HG02759 (cell line): ENCODE results near the gene STRAP.
"Not testable (repeated sequence)": the region's sequence is repeated elsewhere in the genome, so short reads cannot be mapped to it uniquely, and the experiment has no call there.

Experiments used
- ATAC-seq: cut with Tn5 transposase; IDR thresholded peaks from one replicate; pipeline ENCODE4 v1.9.1; 2021; ENCODE audit warnings: mild to moderate bottlenecking, moderate library complexity; ENCODE audit not compliant: unreplicated experiment

Gene STRAP

GRCh38 chr12:15919418-15919817 lies 37.2 kb downstream of the STRAP start:
- ATAC-seq = no peak

GRCh38 chr12:15924956-15925355 lies 42.8 kb downstream of the STRAP start:
- ATAC-seq = no peak

GRCh38 chr12:15928346-15928745 lies 46.2 kb downstream of the STRAP start:
- ATAC-seq = no peak

- peak; percentile 44 for ATAC-seq
Measured at GRCh38 chr12:15928870-15929571, 46.8 kb downstream of the STRAP start.

GRCh38 chr12:15931590-15932053 lies 49.4 kb downstream of the STRAP start:
- ATAC-seq = peak; percentile 79

- no peak for ATAC-seq
Measured at GRCh38 chr12:15932327-15932726, 50.1 kb downstream of the STRAP start.

GRCh38 chr12:15932971-15933370 lies 50.8 kb downstream of the STRAP start:
- no peak for ATAC-seq

- ATAC-seq = no peak
Measured at GRCh38 chr12:15933751-15934150, 51.6 kb downstream of the STRAP start.

GRCh38 chr12:15936751-15937150 lies 54.6 kb downstream of the STRAP start:
- no peak for ATAC-seq

GRCh38 chr12:15937902-15938301 lies 55.7 kb downstream of the STRAP start:
- ATAC-seq = no peak

- no peak for ATAC-seq
Measured at GRCh38 chr12:15939111-15939510, 56.9 kb downstream of the STRAP start.

- ATAC-seq = no peak
Measured at GRCh38 chr12:15942475-15942874, 60.3 kb downstream of the STRAP start.

- not testable (repeated sequence) for ATAC-seq
Measured at GRCh38 chr12:15943519-15943918, 61.3 kb downstream of the STRAP start.

GRCh38 chr12:15948461-15948860 lies 66.3 kb downstream of the STRAP start:
- not testable (repeated sequence) for ATAC-seq
